Suprapubic skin (tissue), 4 donors: ENCODE results near the gene NHSL2. TPM values are rescaled to one million over a fixed set of nuclear protein-coding genes. Genes with fewer than 3 reads are reported as not detected.

ENCODE experiments used
- DNase-seq, 2 donors: peaks; one replicate each; pipeline ENCODE4 v3.0.0-alpha.2; 2019; ENCODE audit warnings: low spot score in 2 of 2
- H3K27ac ChIP-seq: fragments of 200-600 bp; sonication (generic); one replicate; pipeline ENCODE4 v1.5.1; 2019
- H3K27me3 ChIP-seq: fragments of 200-600 bp; sonication (generic); one replicate; pipeline ENCODE4 v1.5.1; 2019
- H3K36me3 ChIP-seq: fragments of 200-600 bp; sonication (generic); one replicate; pipeline ENCODE4 v1.5.1; 2019
- H3K4me1 ChIP-seq: fragments of 200-600 bp; sonication (generic); one replicate; pipeline ENCODE4 v1.5.1; 2019
- H3K4me3 ChIP-seq: fragments of 200-600 bp; sonication (generic); one replicate; pipeline ENCODE4 v1.5.1; 2019; ENCODE audit warnings: mild to moderate bottlenecking
- H3K9me3 ChIP-seq: fragments of 200-600 bp; sonication (generic); one replicate; pipeline ENCODE4 v1.5.1; 2019
- EP300 ChIP-seq: sonication (generic); formaldehyde crosslinking; IDR thresholded peaks from one replicate; pipeline ENCODE4 v1.6.1; 2017; ENCODE audit warnings: antibody characterized with exemption
- POLR2A ChIP-seq, 2 donors: fragments of 450-650 bp; IDR thresholded peaks; one replicate each; pipeline ENCODE4 v1.6.1; 2017; ENCODE audit warnings: antibody characterized with exemption in 2 of 2, mild to moderate bottlenecking in 2 of 2, moderate library complexity in 2 of 2
- POLR2AphosphoS5 ChIP-seq, 3 donors: sonication (generic); formaldehyde crosslinking; IDR thresholded peaks; one replicate each; pipeline ENCODE4 v1.6.1; 2017; ENCODE audit warnings: antibody characterized with exemption in 3 of 3
- WGBS: methylation state at CpG from one replicate; pipeline ENCODE4 v1.1.5; 2018; 5-methylcytosine and 5-hydroxymethylcytosine counted together
- total RNA-seq, 4 donors: library from RNA; depleted of rRNA; stranded (reverse); fragments of >200 nt; gene quantifications; one replicate each; pipeline ENCODE4 v1.1.0, GENCODE V29; 2016
- TF ChIP-seq, protein P1 (sequence below), 2 donors: fragments of 200-600 bp in 1 of 2; fragments of 450-650 bp in 1 of 2; sonication (generic) in 1 of 2; IDR thresholded peaks; one replicate each; pipeline ENCODE4 v1.5.1; 2016 to 2019; ENCODE audit warnings: antibody characterized with exemption in 2 of 2, mild to moderate bottlenecking in 1 of 2, moderate library complexity in 1 of 2

The NHSL2 gene
- total RNA-seq, 4 donors from 2014 or later = 2.0 to 4.7 (median 3.0) TPM

- WGBS = 20% methylated on average over 9 of the region's 9 CpGs
- H3K9me3 ChIP-seq = no peaks in the 10 kb centered on the region
- TF ChIP-seq, protein P1, sequence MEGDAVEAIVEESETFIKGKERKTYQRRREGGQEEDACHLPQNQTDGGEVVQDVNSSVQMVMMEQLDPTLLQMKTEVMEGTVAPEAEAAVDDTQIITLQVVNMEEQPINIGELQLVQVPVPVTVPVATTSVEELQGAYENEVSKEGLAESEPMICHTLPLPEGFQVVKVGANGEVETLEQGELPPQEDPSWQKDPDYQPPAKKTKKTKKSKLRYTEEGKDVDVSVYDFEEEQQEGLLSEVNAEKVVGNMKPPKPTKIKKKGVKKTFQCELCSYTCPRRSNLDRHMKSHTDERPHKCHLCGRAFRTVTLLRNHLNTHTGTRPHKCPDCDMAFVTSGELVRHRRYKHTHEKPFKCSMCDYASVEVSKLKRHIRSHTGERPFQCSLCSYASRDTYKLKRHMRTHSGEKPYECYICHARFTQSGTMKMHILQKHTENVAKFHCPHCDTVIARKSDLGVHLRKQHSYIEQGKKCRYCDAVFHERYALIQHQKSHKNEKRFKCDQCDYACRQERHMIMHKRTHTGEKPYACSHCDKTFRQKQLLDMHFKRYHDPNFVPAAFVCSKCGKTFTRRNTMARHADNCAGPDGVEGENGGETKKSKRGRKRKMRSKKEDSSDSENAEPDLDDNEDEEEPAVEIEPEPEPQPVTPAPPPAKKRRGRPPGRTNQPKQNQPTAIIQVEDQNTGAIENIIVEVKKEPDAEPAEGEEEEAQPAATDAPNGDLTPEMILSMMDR (IDR thresholded peaks at IDR 0.05) = peak; percentile 48 to 78
- TF ChIP-seq POLR2AphosphoS5 (IDR thresholded peaks at IDR 0.05) (peak in 1 of 3 donors; percentile 15), POLR2A (IDR thresholded peaks at IDR 0.05) (no peak)
- no peaks in the 10 kb centered on the region for H3K27me3 ChIP-seq
- no peak overlapping the region for H3K27ac ChIP-seq
- H3K4me1 ChIP-seq = peaks cover 54% of the 10 kb centered on the region
- H3K36me3 ChIP-seq = no peaks in the 10 kb centered on the region
- DNase-seq = peak; percentile 89 to 93
- no peak overlapping the region for H3K4me3 ChIP-seq
Observed at GRCh38 chrX:72126539-72127140, 216.0 kb downstream of the NHSL2 start.

- H3K4me1 ChIP-seq = peaks cover 51% of the 10 kb centered on the region
- 52% methylated on average over 3 of the region's 3 CpGs for WGBS
- no peaks in the 10 kb centered on the region for H3K27me3 ChIP-seq
- no peaks in the 10 kb centered on the region for H3K9me3 ChIP-seq
- DNase-seq = no peak
- no peaks in the 10 kb centered on the region for H3K36me3 ChIP-seq
- TF ChIP-seq EP300 = no peak
- no peak for TF ChIP-seq POLR2A (IDR thresholded peaks at IDR 0.05)
- TF ChIP-seq, protein P1 (IDR thresholded peaks at IDR 0.05) = no peak
- TF ChIP-seq POLR2AphosphoS5 (IDR thresholded peaks at IDR 0.05) = no peak
- H3K4me3 ChIP-seq = no peak overlapping the region
- H3K27ac ChIP-seq = no peak overlapping the region
Observed at GRCh38 chrX:72127332-72127731, 216.7 kb downstream of the NHSL2 start.

GRCh38 chrX:72128183-72128834 is 217.7 kb downstream of the NHSL2 start:
- TF ChIP-seq POLR2AphosphoS5 (IDR thresholded peaks at IDR 0.05) (no peak), EP300 (no peak), POLR2A (IDR thresholded peaks at IDR 0.05) (no peak)
- TF ChIP-seq, protein P1 (IDR thresholded peaks at IDR 0.05) = no peak
- no peaks in the 10 kb centered on the region for H3K27me3 ChIP-seq
- no peaks in the 10 kb centered on the region for H3K9me3 ChIP-seq
- no peak for DNase-seq
- H3K4me3 ChIP-seq = no peak overlapping the region
- H3K27ac ChIP-seq = no peak overlapping the region
- H3K4me1 ChIP-seq = peaks cover 45% of the 10 kb centered on the region
- no peaks in the 10 kb centered on the region for H3K36me3 ChIP-seq
- WGBS = 76% methylated on average over 4 of the region's 4 CpGs

DNA sequence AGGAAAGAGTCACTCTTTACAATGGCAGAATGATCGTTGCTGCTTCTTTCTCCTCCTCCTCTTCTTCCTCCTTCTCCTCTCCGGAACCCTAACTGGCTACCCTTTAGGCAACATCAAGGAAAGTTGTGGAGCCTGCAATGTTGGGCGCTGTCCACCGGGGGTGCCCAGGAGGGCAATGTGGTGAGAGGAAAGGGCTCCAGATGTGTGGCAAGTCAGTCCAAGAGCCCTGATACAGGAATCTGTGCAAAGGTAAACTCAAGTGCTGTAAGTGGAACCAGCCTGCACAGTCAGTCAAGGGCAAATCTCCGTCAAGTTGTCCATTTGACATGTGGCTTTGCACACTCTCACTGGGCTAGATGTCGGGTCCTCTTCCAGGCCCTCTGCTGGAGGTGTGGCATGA is 218.2 kb downstream of the NHSL2 start:
- H3K4me3 ChIP-seq = no peak overlapping the region
- no peak for TF ChIP-seq EP300
- no peak for TF ChIP-seq POLR2A (IDR thresholded peaks at IDR 0.05)
- no peak for TF ChIP-seq POLR2AphosphoS5 (IDR thresholded peaks at IDR 0.05)
- TF ChIP-seq, protein P1 (IDR thresholded peaks at IDR 0.05) = peak; percentile 7 to 32
- H3K27ac ChIP-seq = no peak overlapping the region
- H3K9me3 ChIP-seq = no peaks in the 10 kb centered on the region
- peaks cover 40% of the 10 kb centered on the region for H3K4me1 ChIP-seq
- H3K27me3 ChIP-seq = no peaks in the 10 kb centered on the region
- no peak for DNase-seq
- H3K36me3 ChIP-seq = no peaks in the 10 kb centered on the region
- WGBS = 64% methylated on average over 6 of the region's 6 CpGs

- TF ChIP-seq EP300 = no peak
- TF ChIP-seq POLR2A (IDR thresholded peaks at IDR 0.05) = no peak
- TF ChIP-seq, protein P1 (IDR thresholded peaks at IDR 0.05) = no peak
- no peak for TF ChIP-seq POLR2AphosphoS5 (IDR thresholded peaks at IDR 0.05)
- no peak overlapping the region for H3K27ac ChIP-seq
- no peak overlapping the region for H3K4me3 ChIP-seq
- WGBS = 97% methylated on average over 15 of the region's 16 CpGs
- peaks cover 33% of the 10 kb centered on the region for H3K4me1 ChIP-seq
- no peak for DNase-seq
- no peaks in the 10 kb centered on the region for H3K36me3 ChIP-seq
- H3K9me3 ChIP-seq = no peaks in the 10 kb centered on the region
- no peaks in the 10 kb centered on the region for H3K27me3 ChIP-seq
Observed at GRCh38 chrX:72129661-72130060, 219.0 kb downstream of the NHSL2 start.
